ENCODE measurements around the gene DAB1.

DAB1 gene

GRCh38 chr1:57311411-57311810 is 112.4 kb downstream of the DAB1 start:
- no peak for DNase-seq

- no peak for DNase-seq
Observed at GRCh38 chr1:57311006-57311405, 112.9 kb downstream of the DAB1 start.

GRCh38 chr1:57309630-57310029 is 114.2 kb downstream of the DAB1 start:
- no peak for DNase-seq

GRCh38 chr1:57307392-57308170 is 116.3 kb downstream of the DAB1 start:
- no peak for DNase-seq

GRCh38 chr1:57304591-57304990 is 119.3 kb downstream of the DAB1 start:
- no peak for DNase-seq

- no peak for DNase-seq
Observed at GRCh38 chr1:57302812-57303596, 120.9 kb downstream of the DAB1 start.

GRCh38 chr1:57300186-57300585 is 123.7 kb downstream of the DAB1 start:
- DNase-seq: no peak

- DNase-seq: no peak
Observed at GRCh38 chr1:57296726-57297250, 127.1 kb downstream of the DAB1 start.

GRCh38 chr1:57295326-57295725 is 128.5 kb downstream of the DAB1 start:
- DNase-seq: no peak

- DNase-seq: no peak
Observed at GRCh38 chr1:57294177-57294576, 129.7 kb downstream of the DAB1 start.

- DNase-seq: no peak
Observed at GRCh38 chr1:57293214-57293613, 130.6 kb downstream of the DAB1 start.

- DNase-seq: no peak
Observed at GRCh38 chr1:57289781-57290180, 134.1 kb downstream of the DAB1 start.

GRCh38 chr1:57285992-57286391 is 137.9 kb downstream of the DAB1 start:
- DNase-seq: no peak

- DNase-seq: no peak
Observed at GRCh38 chr1:57282411-57282810, 141.4 kb downstream of the DAB1 start.

- DNase-seq: no peak
Observed at GRCh38 chr1:57281324-57281723, 142.5 kb downstream of the DAB1 start.

- peak; percentile 35 for DNase-seq
Observed at GRCh38 chr1:57279909-57280666, 143.8 kb downstream of the DAB1 start.

GRCh38 chr1:57278558-57278957 is 145.3 kb downstream of the DAB1 start:
- no peak for DNase-seq

- no peak for DNase-seq
Observed at GRCh38 chr1:57277681-57278080, 146.2 kb downstream of the DAB1 start.

GRCh38 chr1:57276918-57277317 is 146.9 kb downstream of the DAB1 start:
- no peak for DNase-seq

GRCh38 chr1:57272601-57273000 is 151.3 kb downstream of the DAB1 start:
- DNase-seq: no peak

- DNase-seq: no peak
Observed at GRCh38 chr1:57272150-57272549, 151.7 kb downstream of the DAB1 start.

GRCh38 chr1:57270927-57271698 is 152.7 kb downstream of the DAB1 start:
- no peak for DNase-seq
